HG03439 (cell line): ENCODE data around the gene TAF8.

Experiments
- ATAC-seq: cut with Tn5 transposase; IDR thresholded peaks from one replicate; pipeline ENCODE4 v1.9.1; 2021; ENCODE audit warnings: mild to moderate bottlenecking, moderate library complexity; ENCODE audit not compliant: unreplicated experiment

The TAF8 gene

GRCh38 chr6:42120895-42121865 lies 70.9 kb downstream of the TAF8 start:
- no peak for ATAC-seq

GRCh38 chr6:42123379-42124103 lies 73.2 kb downstream of the TAF8 start:
- ATAC-seq: no peak

- ATAC-seq: no peak
Measured at GRCh38 chr6:42124223-42124836, 74.0 kb downstream of the TAF8 start.

DNA sequence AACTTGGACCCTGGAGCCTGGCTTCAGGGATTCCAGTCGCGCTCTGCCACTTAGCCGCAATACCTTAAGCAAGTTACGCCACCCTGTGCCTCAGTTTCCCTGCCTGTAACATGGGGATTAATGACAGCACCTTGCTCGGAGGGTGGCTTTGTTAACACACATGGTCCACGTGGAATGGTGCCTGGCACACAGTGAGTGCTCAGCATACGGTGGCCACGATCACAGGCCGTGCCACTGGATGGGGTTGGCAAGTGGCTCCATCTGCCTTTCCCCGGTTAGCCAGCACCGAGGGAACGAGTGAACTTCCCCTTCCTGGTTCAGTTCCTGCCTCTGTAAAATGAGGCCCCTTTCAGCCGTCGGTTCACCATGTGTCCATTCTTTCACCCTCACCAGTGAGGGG lies 74.9 kb downstream of the TAF8 start:
- ATAC-seq: no peak

GRCh38 chr6:42125663-42126062 lies 75.3 kb downstream of the TAF8 start:
- no peak for ATAC-seq

DNA sequence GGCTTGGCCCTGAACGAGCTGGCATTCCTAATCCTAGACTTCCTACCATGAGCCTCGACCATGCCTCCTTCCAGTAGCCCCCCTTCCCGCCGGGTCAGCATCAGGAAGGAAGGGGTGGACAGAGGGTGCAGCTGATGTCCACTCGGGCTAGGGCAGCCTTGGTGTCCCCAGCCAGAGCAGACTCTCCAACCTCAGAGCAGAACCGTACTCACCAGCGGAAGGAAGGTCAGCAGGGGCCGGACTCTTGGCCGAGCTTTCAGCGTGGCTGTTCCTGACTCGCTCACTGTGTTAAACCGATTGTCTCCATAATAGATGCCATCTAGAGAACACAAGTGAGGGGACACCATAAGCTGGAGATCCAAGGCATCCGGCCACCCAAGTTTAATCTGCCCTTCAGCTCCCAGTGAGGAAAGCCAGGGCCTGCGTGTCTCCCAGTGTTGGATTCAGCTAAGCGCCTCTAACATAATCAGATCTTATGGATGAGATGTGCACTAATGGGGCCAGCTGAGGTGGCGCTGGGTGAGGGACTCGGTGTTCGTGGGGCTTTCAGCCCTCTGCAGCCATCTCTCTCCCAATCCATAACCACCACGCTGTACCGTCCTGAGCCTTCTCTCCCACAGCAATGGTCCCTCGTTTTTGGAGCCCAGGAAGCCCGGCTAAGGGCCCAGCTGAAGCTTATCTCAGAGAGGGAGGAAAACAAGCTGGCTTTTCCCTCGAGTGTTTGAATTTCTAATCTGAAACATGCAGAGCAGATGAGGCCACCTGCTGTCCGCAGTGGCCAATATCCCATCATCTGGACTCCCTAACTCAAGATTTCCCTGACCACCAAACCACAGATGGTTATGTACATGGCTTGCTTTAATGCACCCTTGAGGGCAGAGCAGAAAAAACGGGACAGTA lies 78.4 kb downstream of the TAF8 start:
- no peak for ATAC-seq

- ATAC-seq: no peak
Measured at GRCh38 chr6:42129360-42129676, 79.0 kb downstream of the TAF8 start.

DNA sequence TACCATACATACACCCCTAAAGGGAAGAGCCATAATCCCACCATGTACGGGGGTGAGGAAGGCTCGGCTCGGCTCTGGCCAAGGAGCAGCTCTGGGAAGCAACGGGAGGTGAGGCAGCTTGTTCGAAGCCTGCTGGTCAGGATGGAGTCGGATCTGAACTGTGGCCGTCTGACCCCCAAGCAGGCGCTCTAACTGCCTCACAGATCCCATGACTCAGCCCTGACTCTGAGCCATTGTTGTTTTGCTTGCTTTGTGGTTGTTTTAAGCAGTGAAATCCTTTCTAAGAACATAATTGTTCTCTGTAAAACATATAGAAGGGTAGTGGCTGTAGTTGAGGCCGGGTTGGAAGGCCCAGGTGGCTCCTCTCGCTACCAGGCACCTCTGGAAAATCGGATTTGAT lies 81.2 kb downstream of the TAF8 start:
- ATAC-seq: no peak

DNA sequence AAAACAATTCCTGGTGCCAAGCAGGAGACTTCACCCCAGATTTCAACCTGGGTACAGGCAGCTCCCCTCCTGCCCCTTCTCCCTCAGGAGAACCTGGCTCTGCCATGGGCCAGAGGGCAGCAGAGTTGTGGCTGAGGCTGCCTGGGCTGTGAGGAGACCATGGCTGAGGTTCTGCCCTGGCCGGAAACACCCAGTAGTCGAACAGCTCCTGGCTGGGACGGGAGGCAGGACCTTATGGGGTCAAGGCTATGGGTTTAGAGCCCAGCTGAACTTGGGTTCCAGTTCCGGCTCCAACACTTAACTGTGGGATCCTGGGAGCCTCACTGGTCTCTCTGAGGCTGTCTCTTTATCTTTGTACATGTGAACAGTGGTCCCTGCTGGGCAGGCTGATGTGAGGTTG lies 83.6 kb downstream of the TAF8 start:
- ATAC-seq: no peak

- no peak for ATAC-seq
Measured at GRCh38 chr6:42135161-42135560, 84.8 kb downstream of the TAF8 start.

DNA sequence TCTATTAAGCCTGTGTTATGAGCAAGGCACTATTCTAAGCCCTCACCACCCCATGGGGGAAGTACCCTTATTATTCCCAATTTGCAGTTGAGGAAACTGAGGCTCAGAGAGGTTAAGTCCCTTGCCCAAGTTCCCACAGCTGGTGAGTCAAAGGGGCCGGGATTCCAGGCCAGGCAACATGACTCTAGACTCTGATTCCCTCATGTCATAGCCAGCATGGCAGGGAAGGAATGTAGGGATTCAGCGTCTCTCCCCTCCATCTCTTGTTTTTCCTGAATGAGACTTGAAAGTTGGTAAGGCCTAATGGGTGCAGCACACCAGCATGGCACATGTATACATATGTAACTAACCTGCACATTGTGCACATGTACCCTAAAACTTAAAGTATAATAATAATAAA lies 85.4 kb downstream of the TAF8 start:
- ATAC-seq: no peak

GRCh38 chr6:42136508-42137193 lies 86.3 kb downstream of the TAF8 start:
- no peak for ATAC-seq
